ENCODE data around the gene CRCP. TPM values are rescaled to one million over a fixed set of nuclear protein-coding genes. Genes with fewer than 3 reads are reported as not detected.
A peak's percentile ranks its signal among the peaks of the same experiment; 100 is the strongest.

The CRCP gene
- total RNA-seq, 1 donor from 2014 or later: 23.2 TPM

- Histone ChIP-seq H3K4me1 (peaks cover 48% of the 10 kb centered on the region), H3K36me3 (peaks cover 40% of the 10 kb centered on the region), H3K9me3 (replicated peaks) (no peaks in the 10 kb centered on the region), H3K4me3 (no peak overlapping the region), H3K27ac (replicated peaks) (no peak overlapping the region), H3K27me3 (ENCODE audit: low read depth) (no peaks in the 10 kb centered on the region)
- no peak for TF ChIP-seq CTCF (IDR thresholded peaks at IDR 0.05; ENCODE audit: borderline replicate concordance)
- no peak for DNase-seq
- intact Hi-C loops (cut with micrococcal nuclease): no loop called here
Observed at GRCh38 chr7:66138994-66139752, 24.5 kb downstream of the CRCP start.

- Histone ChIP-seq H3K27ac (replicated peaks) (peak overlapping the region; percentile 48), H3K4me3 (no peak overlapping the region), H3K4me1 (peaks cover 51% of the 10 kb centered on the region), H3K9me3 (replicated peaks) (no peaks in the 10 kb centered on the region), H3K27me3 (ENCODE audit: low read depth) (no peaks in the 10 kb centered on the region), H3K36me3 (peaks cover 42% of the 10 kb centered on the region)
- peak; percentile 52 for DNase-seq
- intact Hi-C loops (cut with micrococcal nuclease): no loop called here
- TF ChIP-seq CTCF (IDR thresholded peaks at IDR 0.05; ENCODE audit: borderline replicate concordance): peak; percentile 82
Observed at GRCh38 chr7:66140924-66141323, 26.3 kb downstream of the CRCP start.

GRCh38 chr7:66142334-66142733, 27.7 kb downstream of the CRCP start:
- Histone ChIP-seq H3K4me1 (peaks cover 62% of the 10 kb centered on the region), H3K36me3 (peaks cover 33% of the 10 kb centered on the region), H3K9me3 (replicated peaks) (no peaks in the 10 kb centered on the region), H3K4me3 (no peak overlapping the region), H3K27me3 (ENCODE audit: low read depth) (no peaks in the 10 kb centered on the region), H3K27ac (replicated peaks) (peak overlapping the region; percentile 51)
- DNase-seq: no peak
- intact Hi-C loops (cut with micrococcal nuclease): no loop called here
- no peak for TF ChIP-seq CTCF (IDR thresholded peaks at IDR 0.05; ENCODE audit: borderline replicate concordance)

GRCh38 chr7:66142996-66143395, 28.3 kb downstream of the CRCP start:
- Histone ChIP-seq H3K9me3 (replicated peaks) (no peaks in the 10 kb centered on the region), H3K4me1 (peaks cover 63% of the 10 kb centered on the region), H3K27ac (replicated peaks) (peak overlapping the region; percentile 51), H3K36me3 (peaks cover 33% of the 10 kb centered on the region), H3K27me3 (ENCODE audit: low read depth) (no peaks in the 10 kb centered on the region), H3K4me3 (no peak overlapping the region)
- no peak for DNase-seq
- TF ChIP-seq CTCF (IDR thresholded peaks at IDR 0.05; ENCODE audit: borderline replicate concordance): no peak
- intact Hi-C loops (cut with micrococcal nuclease): no loop called here

- Histone ChIP-seq H3K4me3 (no peak overlapping the region), H3K27ac (replicated peaks) (peak overlapping the region; percentile 51), H3K36me3 (peaks cover 35% of the 10 kb centered on the region), H3K9me3 (replicated peaks) (no peaks in the 10 kb centered on the region), H3K4me1 (peaks cover 72% of the 10 kb centered on the region), H3K27me3 (ENCODE audit: low read depth) (no peaks in the 10 kb centered on the region)
- no peak for DNase-seq
- intact Hi-C loops (cut with micrococcal nuclease): no loop called here
- TF ChIP-seq CTCF (IDR thresholded peaks at IDR 0.05; ENCODE audit: borderline replicate concordance): no peak
Observed at GRCh38 chr7:66143876-66144332, 29.3 kb downstream of the CRCP start.

Measured in left ventricle myocardium inferior (tissue), 1 donor.